Putamen (tissue), 1 donor: Measurements from ENCODE around the gene MTCL3.

ENCODE experiments used
- DNase-seq: peaks from one replicate; pipeline ENCODE4 v3.0.0-alpha.2; 2016; ENCODE audit warnings: low spot score

MTCL3 gene

DNA sequence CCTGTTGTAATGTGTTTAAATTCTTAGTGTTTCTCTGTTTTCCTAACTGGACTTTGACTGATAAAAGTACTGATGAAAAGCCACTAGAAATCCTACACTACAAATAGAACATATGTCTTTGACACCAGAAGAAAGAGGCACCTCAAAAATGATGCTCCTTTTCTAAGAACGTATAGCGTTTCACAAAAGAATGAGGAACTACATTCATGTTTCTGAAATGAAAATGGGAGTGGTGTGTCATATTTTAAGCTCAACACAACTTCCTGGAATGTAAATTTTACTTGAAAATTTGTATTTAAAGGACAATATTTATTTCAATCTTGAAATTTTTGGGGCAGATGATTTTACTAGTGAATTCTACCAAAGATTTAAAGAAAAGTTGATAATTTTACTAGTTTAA lies 95.2 kb downstream of the MTCL3 start:
- no peak for DNase-seq
